Liver (tissue), 9 donors: ENCODE measurements around the gene KDM2A. TPM values are rescaled to one million over a fixed set of nuclear protein-coding genes. Genes with fewer than 3 reads are reported as not detected.

Source experiments
- DNase-seq: peaks from one replicate; pipeline ENCODE4 v3.0.0-alpha.2; 2017; ENCODE audit warnings: low spot score
- H3K27ac ChIP-seq, 2 donors: one replicate each; pipeline ENCODE4 v1.7.0; 2013; ENCODE audit warnings: inconsistent platforms in 2 of 2, low read length in 2 of 2, control low read depth in 1 of 2, low read depth in 1 of 2, mild to moderate bottlenecking in 1 of 2
- H3K27me3 ChIP-seq, 4 donors: one replicate each; pipeline versions ENCODE4 v1.6.1 to v1.7.0; 2013; ENCODE audit warnings: low read length in 3 of 4, inconsistent platforms in 1 of 4, mild to moderate bottlenecking in 1 of 4, moderate library complexity in 1 of 4; ENCODE audit not compliant: control insufficient read depth in 4 of 4, insufficient read depth in 4 of 4
- H3K36me3 ChIP-seq, 4 donors: one replicate each; pipeline versions ENCODE4 v1.6.1 to v1.7.0; 2013; ENCODE audit warnings: low read length in 3 of 4, mild to moderate bottlenecking in 3 of 4, low read depth in 1 of 4, moderate library complexity in 1 of 4; ENCODE audit not compliant: control insufficient read depth in 4 of 4, insufficient read depth in 3 of 4
- H3K4me1 ChIP-seq, 4 donors: one replicate each; pipeline versions ENCODE4 v1.6.1 to v1.7.0; 2013; ENCODE audit warnings: low read length in 3 of 4, mild to moderate bottlenecking in 3 of 4, moderate library complexity in 1 of 4; ENCODE audit not compliant: control insufficient read depth in 4 of 4, insufficient read depth in 4 of 4
- H3K4me3 ChIP-seq, 3 donors: one replicate each; pipeline versions ENCODE4 v1.6.1 to v1.7.0; 2013; ENCODE audit warnings: low read length in 3 of 3, control low read depth in 1 of 3, low read depth in 1 of 3, mild to moderate bottlenecking in 1 of 3
- H3K9ac ChIP-seq, 2 donors: one replicate each; pipeline ENCODE4 v1.7.0; 2013; ENCODE audit warnings: low read length in 2 of 2, mild to moderate bottlenecking in 2 of 2, moderate library complexity in 2 of 2, control low read depth in 1 of 2, low read depth in 1 of 2
- H3K9me3 ChIP-seq, 4 donors: one replicate each; pipeline versions ENCODE4 v1.6.1 to v1.7.0; 2013; ENCODE audit warnings: low read length in 3 of 4; ENCODE audit not compliant: control insufficient read depth in 4 of 4
- EGR1 ChIP-seq, 2 donors: IDR thresholded peaks; 2 replicates each; pipeline ENCODE4 v1.6.1; 2016 to 2018; ENCODE audit warnings: antibody characterized with exemption in 2 of 2, low read depth in 2 of 2
- FOXA2 ChIP-seq: IDR thresholded peaks from 2 replicates; pipeline ENCODE4 v1.6.1; 2016; ENCODE audit warnings: antibody characterized with exemption
- GABPA ChIP-seq, 2 donors: IDR thresholded peaks in 1 of 2; conservative IDR thresholded peaks in 1 of 2; 2 replicates each; pipeline ENCODE4 v1.6.1; 2016; ENCODE audit warnings: antibody characterized with exemption in 2 of 2, mild to moderate bottlenecking in 1 of 2, moderate library complexity in 1 of 2
- HNF4A ChIP-seq, 2 donors: conservative IDR thresholded peaks; 2 replicates each; pipeline ENCODE4 v1.6.1; 2016; ENCODE audit warnings: antibody characterized with exemption in 2 of 2, mild to moderate bottlenecking in 2 of 2
- HNF4G ChIP-seq: IDR thresholded peaks from 2 replicates; pipeline ENCODE4 v1.6.1; 2016; ENCODE audit warnings: antibody characterized with exemption
- JUND ChIP-seq, 2 donors: IDR thresholded peaks; 2 replicates each; pipeline ENCODE4 v1.6.1; 2016; ENCODE audit warnings: antibody characterized with exemption in 2 of 2
- NR2F2 ChIP-seq: IDR thresholded peaks from 2 replicates; pipeline ENCODE4 v1.6.1; 2016; ENCODE audit warnings: antibody characterized with exemption
- RAD21 ChIP-seq, 2 donors: IDR thresholded peaks; 2 replicates each; pipeline ENCODE4 v1.6.1; 2016; ENCODE audit warnings: antibody characterized with exemption in 2 of 2, mild to moderate bottlenecking in 2 of 2
- RXRA ChIP-seq, 2 donors: IDR thresholded peaks; 2 replicates each; pipeline ENCODE4 v1.6.1; 2017 to 2018; ENCODE audit warnings: antibody characterized with exemption in 2 of 2, mild to moderate bottlenecking in 1 of 2
- SP1 ChIP-seq: IDR thresholded peaks from 2 replicates; pipeline ENCODE4 v1.6.1; 2018; ENCODE audit warnings: antibody characterized with exemption, mild to moderate bottlenecking
- YY1 ChIP-seq: IDR thresholded peaks from 2 replicates; pipeline ENCODE4 v1.6.1; 2016; ENCODE audit warnings: antibody characterized with exemption, mild to moderate bottlenecking
- WGBS: extraction: QIAGEN DNeasy Blood & Tissue Kit; methylation state at CpG from one replicate; pipeline ENCODE4 v1.1.7; 2013; 5-methylcytosine and 5-hydroxymethylcytosine counted together
- polyA plus RNA-seq, 2 donors: library from polyadenylated mRNA; stranded (reverse) in 1 of 2; unstranded in 1 of 2; fragments of 200-250 nt in 1 of 2; fragments of >200 nt in 1 of 2; fragmentation: Nextera tagmentation in 1 of 2; extraction: Ambion mirVana in 1 of 2; gene quantifications; one replicate each; pipeline versions ENCODE4 v1.2.1 to v1.2.3, GENCODE V29; 2013 to 2015
- total RNA-seq, 2 donors: library from RNA; depleted of rRNA; stranded (reverse); fragments of >200 nt; gene quantifications; one replicate each; pipeline ENCODE4 v1.2.3, GENCODE V29; 2014
- TF ChIP-seq, protein P1 (sequence below): IDR thresholded peaks from 2 replicates; pipeline ENCODE4 v1.6.1; 2016; ENCODE audit warnings: antibody characterized with exemption, mild to moderate bottlenecking
- TF ChIP-seq, protein P2 (sequence below): IDR thresholded peaks from 2 replicates; pipeline ENCODE4 v1.6.1; 2016; ENCODE audit warnings: antibody characterized with exemption
- donor health status: healthy.
- donor health status: healthy.
- donor health status: healthy.
- donor health status: healthy.
- donor health status: healthy.

KDM2A gene
- total and polyA plus RNA-seq, 4 donors = 8.3 to 44.9 (median 22.4) TPM

DNA sequence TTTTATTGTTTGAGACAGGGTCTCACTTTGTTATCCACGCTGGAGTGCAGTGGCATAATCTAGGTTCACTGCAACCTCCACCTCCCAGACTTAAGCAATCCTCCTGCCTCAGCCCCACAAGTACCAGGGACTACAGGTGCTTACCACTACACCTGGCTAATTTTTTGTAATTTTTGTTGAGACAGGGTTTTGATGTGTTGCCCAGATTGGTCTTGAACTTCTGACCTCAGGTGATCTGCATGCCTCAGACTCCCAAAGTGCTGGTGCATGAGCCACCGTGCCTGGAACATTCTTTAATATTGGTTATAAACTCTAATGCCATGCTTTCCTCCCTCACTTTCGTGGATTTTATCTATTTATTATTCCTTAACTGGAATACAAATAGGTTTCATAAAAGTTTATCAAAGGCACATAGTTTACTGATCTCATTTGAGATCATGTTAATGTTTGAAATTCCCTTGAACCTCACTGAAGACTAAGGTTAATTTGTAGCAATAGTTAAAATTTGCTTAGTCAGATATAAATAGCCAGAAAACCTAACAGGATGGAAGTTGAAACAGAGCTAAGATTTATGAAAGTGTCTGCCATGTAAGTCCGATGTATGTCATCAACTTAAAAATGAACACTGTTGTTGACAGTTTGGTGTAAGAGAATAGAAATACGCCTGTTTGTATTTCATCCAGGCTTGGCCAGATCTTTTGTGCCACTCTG, 27.6 kb downstream of the KDM2A start:
- no peak for DNase-seq
- no peak overlapping the region for H3K9ac ChIP-seq
- H3K4me1 ChIP-seq = peaks cover 6 to 22% (median 17%) of the 10 kb centered on the region in 4 donors
- peaks cover 0 to 9% (median 6%) of the 10 kb centered on the region in 4 donors for H3K36me3 ChIP-seq
- no peak overlapping the region for H3K4me3 ChIP-seq
- no peaks in the 10 kb centered on the region for H3K27me3 ChIP-seq
- H3K9me3 ChIP-seq = no peaks in the 10 kb centered on the region
- TF ChIP-seq SP1 (no peak), RAD21 (IDR thresholded peaks at IDR 0.05) (no peak), HNF4G (no peak), EGR1 (IDR thresholded peaks at IDR 0.05; ENCODE audit: low read depth in 2 of 2) (no peak), RXRA (IDR thresholded peaks at IDR 0.05) (peak; percentile 34 to 41), GABPA (IDR thresholded peaks at IDR 0.05 in 1 of 2, conservative IDR thresholded peaks at IDR 0.05 in 1 of 2) (no peak), HNF4A (conservative IDR thresholded peaks at IDR 0.05) (peak in 1 of 2 donors; percentile 14), YY1 (no peak), FOXA2 (no peak), JUND (IDR thresholded peaks at IDR 0.05) (no peak), NR2F2 (no peak)
- TF ChIP-seq, protein P1, sequence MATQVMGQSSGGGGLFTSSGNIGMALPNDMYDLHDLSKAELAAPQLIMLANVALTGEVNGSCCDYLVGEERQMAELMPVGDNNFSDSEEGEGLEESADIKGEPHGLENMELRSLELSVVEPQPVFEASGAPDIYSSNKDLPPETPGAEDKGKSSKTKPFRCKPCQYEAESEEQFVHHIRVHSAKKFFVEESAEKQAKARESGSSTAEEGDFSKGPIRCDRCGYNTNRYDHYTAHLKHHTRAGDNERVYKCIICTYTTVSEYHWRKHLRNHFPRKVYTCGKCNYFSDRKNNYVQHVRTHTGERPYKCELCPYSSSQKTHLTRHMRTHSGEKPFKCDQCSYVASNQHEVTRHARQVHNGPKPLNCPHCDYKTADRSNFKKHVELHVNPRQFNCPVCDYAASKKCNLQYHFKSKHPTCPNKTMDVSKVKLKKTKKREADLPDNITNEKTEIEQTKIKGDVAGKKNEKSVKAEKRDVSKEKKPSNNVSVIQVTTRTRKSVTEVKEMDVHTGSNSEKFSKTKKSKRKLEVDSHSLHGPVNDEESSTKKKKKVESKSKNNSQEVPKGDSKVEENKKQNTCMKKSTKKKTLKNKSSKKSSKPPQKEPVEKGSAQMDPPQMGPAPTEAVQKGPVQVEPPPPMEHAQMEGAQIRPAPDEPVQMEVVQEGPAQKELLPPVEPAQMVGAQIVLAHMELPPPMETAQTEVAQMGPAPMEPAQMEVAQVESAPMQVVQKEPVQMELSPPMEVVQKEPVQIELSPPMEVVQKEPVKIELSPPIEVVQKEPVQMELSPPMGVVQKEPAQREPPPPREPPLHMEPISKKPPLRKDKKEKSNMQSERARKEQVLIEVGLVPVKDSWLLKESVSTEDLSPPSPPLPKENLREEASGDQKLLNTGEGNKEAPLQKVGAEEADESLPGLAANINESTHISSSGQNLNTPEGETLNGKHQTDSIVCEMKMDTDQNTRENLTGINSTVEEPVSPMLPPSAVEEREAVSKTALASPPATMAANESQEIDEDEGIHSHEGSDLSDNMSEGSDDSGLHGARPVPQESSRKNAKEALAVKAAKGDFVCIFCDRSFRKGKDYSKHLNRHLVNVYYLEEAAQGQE = no peak
- TF ChIP-seq, protein P2, sequence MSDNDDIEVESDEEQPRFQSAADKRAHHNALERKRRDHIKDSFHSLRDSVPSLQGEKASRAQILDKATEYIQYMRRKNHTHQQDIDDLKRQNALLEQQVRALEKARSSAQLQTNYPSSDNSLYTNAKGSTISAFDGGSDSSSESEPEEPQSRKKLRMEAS = no peak
- 56% methylated on average over 5 of the region's 5 CpGs for WGBS
- H3K27ac ChIP-seq = no peak overlapping the region

DNA sequence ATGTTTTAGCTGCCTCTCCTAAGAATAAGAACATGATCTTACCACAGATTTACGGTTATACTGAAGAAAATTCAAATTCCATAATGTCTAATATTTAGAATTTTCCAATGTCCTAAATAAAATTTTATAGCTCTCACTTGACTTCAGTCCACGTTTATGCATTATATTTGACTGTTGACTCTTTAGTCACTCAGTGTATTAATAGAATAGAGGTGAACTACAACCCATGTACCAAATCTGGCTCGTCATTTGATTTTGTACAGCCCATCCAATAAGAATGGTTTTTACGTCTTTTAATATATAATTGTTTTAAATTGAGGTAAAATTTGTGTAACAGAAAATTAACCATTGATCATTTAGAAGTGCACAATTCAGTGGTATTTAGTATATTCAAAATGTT, 34.9 kb downstream of the KDM2A start:
- H3K27me3 ChIP-seq = no peaks in the 10 kb centered on the region
- TF ChIP-seq, protein P1 = no peak
- TF ChIP-seq SP1 (no peak), GABPA (IDR thresholded peaks at IDR 0.05 in 1 of 2, conservative IDR thresholded peaks at IDR 0.05 in 1 of 2) (no peak)
- DNase-seq = no peak
- no peak overlapping the region for H3K4me3 ChIP-seq
- peaks cover 0 to 11% (median 6%) of the 10 kb centered on the region in 4 donors for H3K36me3 ChIP-seq
- H3K9ac ChIP-seq = no peak overlapping the region
- H3K9me3 ChIP-seq = no peaks in the 10 kb centered on the region
- peaks cover 0 to 14% (median 6%) of the 10 kb centered on the region in 4 donors for H3K4me1 ChIP-seq
- no peak overlapping the region for H3K27ac ChIP-seq
- WGBS = 89% methylated on average over 4 of the region's 4 CpGs
